Transverse colon (tissue), 4 donors: ENCODE data around the gene AJM1.

Source experiments
- EP300 ChIP-seq: sonication (generic); formaldehyde crosslinking; IDR thresholded peaks from one replicate; pipeline ENCODE4 v1.6.1; 2017; ENCODE audit warnings: antibody characterized with exemption, low read depth
- POLR2A ChIP-seq: fragments of 450-650 bp; IDR thresholded peaks from one replicate; pipeline ENCODE4 v1.6.1; 2016; ENCODE audit warnings: antibody characterized with exemption, mild to moderate bottlenecking, moderate library complexity
- POLR2AphosphoS5 ChIP-seq, 3 donors: sonication (generic); formaldehyde crosslinking; IDR thresholded peaks; one replicate each; pipeline ENCODE4 v1.6.1; 2016; ENCODE audit warnings: antibody characterized with exemption in 3 of 3
- TF ChIP-seq, protein P1 (sequence below), 5 experiments: fragments of 200-600 bp in 3 of 5; fragments of 450-650 bp in 2 of 5; sonication (generic) in 3 of 5; IDR thresholded peaks; 1 replicate in 2 of 5; 2 replicates in 3 of 5; pipeline ENCODE4 v1.5.1; 2016 to 2017; ENCODE audit warnings: antibody characterized with exemption in 5 of 5, inconsistent platforms in 3 of 5, mild to moderate bottlenecking in 2 of 5, moderate library complexity in 1 of 5

DNA sequence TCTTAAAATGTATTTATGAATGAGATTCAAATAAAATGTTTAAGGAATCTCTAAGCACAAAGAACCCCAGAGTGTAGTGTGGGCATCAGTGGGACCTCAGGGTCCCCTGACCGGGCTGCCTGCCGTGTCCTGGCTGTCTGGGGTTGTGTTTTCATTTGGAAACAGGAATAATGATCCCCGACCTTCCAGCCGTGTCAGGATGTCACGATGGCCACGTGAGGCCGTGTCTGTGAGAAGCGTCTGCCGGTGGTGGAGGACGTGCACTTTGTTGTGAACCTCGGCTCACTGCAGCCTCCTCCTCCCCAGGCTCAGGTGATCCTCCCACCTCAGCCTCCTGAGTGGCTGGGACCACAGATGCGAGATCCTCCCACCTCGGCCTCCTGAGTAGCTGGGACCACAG lies 48.4 kb downstream of the AJM1 start:
- TF ChIP-seq POLR2A: no peak
- no peak for TF ChIP-seq POLR2AphosphoS5 (IDR thresholded peaks at IDR 0.05)
- TF ChIP-seq, protein P1, sequence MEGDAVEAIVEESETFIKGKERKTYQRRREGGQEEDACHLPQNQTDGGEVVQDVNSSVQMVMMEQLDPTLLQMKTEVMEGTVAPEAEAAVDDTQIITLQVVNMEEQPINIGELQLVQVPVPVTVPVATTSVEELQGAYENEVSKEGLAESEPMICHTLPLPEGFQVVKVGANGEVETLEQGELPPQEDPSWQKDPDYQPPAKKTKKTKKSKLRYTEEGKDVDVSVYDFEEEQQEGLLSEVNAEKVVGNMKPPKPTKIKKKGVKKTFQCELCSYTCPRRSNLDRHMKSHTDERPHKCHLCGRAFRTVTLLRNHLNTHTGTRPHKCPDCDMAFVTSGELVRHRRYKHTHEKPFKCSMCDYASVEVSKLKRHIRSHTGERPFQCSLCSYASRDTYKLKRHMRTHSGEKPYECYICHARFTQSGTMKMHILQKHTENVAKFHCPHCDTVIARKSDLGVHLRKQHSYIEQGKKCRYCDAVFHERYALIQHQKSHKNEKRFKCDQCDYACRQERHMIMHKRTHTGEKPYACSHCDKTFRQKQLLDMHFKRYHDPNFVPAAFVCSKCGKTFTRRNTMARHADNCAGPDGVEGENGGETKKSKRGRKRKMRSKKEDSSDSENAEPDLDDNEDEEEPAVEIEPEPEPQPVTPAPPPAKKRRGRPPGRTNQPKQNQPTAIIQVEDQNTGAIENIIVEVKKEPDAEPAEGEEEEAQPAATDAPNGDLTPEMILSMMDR (IDR thresholded peaks at IDR 0.05): no peak
- no peak for TF ChIP-seq EP300
